T-helper 1 cell treated with Interleukin-12 subunit alpha and Interleukin-12 subunit beta and Interleukin-4 antibody, amounts not matched to agents 30 ng/mL and 1 ng/mL, for 36 hours (primary cell): Measurements from ENCODE around the gene ANXA6. TPM values are rescaled to one million over a fixed set of nuclear protein-coding genes. Genes with fewer than 3 reads are reported as not detected.

Experiments
- intact Hi-C: fragments of 100-400 bp; cut with micrococcal nuclease; formaldehyde crosslinking; loops from one replicate; pipeline ENCODE4 v1.15.1; 2024
- total RNA-seq: library from RNA; stranded (reverse); gene quantifications from 2 replicates; pipeline ENCODE4 v1.2.3, GENCODE V29; 2022

The ANXA6 gene
- total RNA-seq, 1 donor from 2014 or later = 470 TPM

DNA sequence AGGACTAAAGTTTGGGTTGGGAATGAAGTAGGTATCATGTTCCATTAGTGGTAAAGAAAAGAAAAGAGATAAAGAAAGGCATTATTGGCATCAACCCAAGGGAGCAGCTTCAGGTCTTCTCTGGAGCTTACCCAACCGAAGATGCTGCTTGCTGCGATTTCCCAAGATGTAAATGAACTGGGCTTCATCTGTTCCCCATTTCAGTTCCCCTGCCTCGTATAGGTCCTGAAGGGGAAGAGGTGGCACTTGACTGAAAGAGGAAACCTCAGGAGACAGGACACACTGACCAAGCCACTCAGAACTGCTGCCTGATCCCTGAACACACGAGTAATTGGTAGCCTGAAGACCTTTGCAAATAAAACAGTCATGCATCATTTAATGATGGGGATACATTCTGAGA, 24.6 kb downstream of the ANXA6 start:
- intact Hi-C loops = no loop called here

GRCh38 chr5:151130922-151131891, 26.4 kb downstream of the ANXA6 start:
- intact Hi-C loops = no loop called here

DNA sequence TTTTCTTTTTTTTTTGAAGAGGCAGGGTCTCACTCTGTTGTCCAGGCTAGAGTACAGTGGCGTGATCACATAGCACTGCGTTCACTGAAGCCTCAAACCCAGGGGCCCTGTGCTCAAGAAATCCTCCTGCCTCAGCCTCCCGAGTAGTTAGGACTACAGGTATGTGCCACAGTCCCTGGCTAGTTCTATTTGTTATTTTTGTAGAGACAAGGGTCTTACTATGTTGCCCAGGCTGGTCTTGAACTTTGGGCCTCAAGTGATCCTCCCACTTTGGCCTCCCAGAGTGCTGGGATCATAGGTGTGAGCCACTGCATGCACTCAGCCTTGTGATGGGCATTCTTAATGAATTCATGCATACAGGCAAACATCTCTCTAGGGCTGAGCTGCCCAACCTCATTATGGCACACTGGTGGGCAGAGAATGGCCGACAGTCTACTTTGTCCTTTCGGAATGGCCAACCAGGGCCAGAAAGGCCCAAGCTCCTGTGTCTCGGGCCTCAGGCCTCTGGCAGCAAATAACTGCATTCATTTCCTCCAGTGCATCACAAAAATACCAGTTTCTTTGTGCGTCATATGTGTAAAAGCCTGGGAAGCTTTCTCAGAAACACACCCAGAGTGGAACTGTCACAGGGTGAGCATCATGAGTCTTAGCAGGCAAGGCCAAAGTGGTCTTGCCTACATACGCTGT, 27.2 kb downstream of the ANXA6 start:
- intact Hi-C loops = no loop called here

DNA sequence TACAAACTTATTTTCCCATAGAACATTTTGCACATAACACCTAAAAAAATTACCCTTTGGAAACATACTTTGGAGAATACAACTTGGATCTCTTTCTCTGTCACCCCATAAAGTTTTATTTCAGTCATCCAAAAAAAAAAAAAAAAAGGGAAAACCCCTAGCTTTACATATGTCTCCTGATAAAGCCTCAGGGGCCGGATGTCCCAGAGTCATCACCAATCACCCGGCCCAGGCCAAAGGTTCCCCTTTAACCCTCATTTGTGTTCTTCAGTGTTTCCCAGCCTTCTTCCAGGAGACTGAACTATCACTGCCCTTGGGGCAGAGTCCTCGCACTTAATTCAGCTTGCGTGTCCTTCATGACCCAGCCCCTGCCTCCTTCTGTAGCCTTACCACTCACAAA, 28.8 kb downstream of the ANXA6 start:
- intact Hi-C loops = no loop called here

DNA sequence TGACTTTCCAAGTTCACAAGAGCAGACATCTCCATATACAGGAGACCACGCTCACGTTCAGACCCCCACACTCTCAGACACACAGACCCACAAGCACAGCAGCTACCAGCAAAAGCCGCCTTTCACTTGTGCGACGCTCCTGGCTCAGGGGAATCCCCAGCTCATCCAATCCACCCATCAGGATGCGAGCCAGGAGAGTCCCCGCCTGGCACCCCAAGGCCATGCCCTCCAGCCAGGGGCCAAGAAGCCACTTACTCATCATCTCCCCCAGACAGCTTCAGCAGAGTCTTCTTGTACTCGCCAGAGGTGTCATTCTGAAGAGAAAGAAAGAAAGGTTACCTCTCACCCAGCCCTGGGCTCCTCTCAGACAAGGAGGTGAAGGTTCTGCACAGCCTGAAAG, 29.7 kb downstream of the ANXA6 start:
- intact Hi-C loops = loop anchor here (2.0 kb wide), 1 partner anchor 29 kb away; the partner anchor contains the start of gene ANXA6

- intact Hi-C loops = loop anchor here (1.0 to 2.0 kb wide), 4 partner anchors 24 to 113 kb away; partner anchors contain the start of gene ANXA6
Measured at GRCh38 chr5:151126199-151126645, 31.4 kb downstream of the ANXA6 start.

- intact Hi-C loops = loop anchor here (1.0 kb wide), 2 partner anchors 16 to 173 kb away; no protein-coding TSS in a partner anchor
Measured at GRCh38 chr5:151125421-151125820, 32.2 kb downstream of the ANXA6 start.

GRCh38 chr5:151123897-151124751, 33.5 kb downstream of the ANXA6 start:
- intact Hi-C loops = no loop called here

GRCh38 chr5:151122828-151123227, 34.8 kb downstream of the ANXA6 start:
- intact Hi-C loops = no loop called here

- intact Hi-C loops = no loop called here
Measured at GRCh38 chr5:151121665-151122064, 35.9 kb downstream of the ANXA6 start.

- intact Hi-C loops = no loop called here
Measured at GRCh38 chr5:151121095-151121494, 36.5 kb downstream of the ANXA6 start.

GRCh38 chr5:151118913-151119575, 38.5 kb downstream of the ANXA6 start:
- intact Hi-C loops = loop anchor here (5.0 kb wide), 1 partner anchor 272 kb away; the partner anchor contains the start of gene IRGM

DNA sequence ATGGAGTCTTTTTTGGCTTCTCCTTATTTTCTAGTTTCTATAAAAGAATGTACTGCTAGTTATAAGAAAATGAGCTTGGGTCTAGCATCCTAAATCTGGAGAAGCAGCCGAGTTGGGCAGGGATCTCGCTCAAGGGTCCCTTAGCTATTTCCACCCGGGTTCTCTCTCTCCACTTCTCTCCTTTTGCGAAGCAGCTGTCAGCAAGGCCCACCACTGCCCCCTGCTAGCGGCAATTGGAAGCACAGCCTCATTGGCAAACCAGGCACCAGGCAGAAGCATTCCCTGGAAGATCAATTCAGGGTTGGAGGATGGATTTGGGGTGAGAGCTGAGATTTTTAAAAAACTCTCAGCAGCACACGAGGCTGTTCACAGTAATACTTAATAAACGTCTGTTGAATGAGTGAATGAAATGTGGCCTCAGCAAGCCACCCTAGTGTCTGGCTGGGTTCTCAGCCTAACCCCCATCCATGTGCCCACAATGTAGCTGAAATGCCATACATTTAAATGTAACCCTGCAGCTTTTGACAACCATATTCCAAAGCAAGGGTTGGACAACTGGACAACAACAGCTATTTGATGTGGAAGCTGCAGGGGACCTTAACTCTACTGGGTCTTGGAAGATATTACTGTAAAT, 42.2 kb downstream of the ANXA6 start:
- intact Hi-C loops = loop anchor here (1.0 to 5.0 kb wide), 6 partner anchors 35 to 555 kb away; partner anchors contain the start of gene IRGM

DNA sequence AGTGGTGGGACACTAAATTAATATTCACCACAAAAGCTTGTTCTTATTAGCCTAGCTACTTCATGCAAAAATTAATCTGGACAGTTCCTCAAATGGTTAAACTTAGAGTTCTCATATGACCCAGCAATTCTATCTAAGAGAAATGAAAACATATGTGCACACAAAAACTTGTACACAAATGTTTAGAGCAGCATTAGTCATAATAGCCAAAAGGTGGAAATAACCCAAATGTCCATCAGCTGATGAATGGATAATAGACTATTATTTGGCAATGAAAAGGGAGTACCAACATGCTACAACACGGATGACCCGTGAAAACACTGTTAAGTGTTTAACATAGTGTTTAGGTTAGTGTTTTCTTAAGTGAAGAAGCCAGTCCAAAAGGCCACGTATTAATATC, 43.9 kb downstream of the ANXA6 start:
- intact Hi-C loops = loop anchor here (2.0 kb wide), 2 partner anchors 51 to 553 kb away; no protein-coding TSS in a partner anchor

DNA sequence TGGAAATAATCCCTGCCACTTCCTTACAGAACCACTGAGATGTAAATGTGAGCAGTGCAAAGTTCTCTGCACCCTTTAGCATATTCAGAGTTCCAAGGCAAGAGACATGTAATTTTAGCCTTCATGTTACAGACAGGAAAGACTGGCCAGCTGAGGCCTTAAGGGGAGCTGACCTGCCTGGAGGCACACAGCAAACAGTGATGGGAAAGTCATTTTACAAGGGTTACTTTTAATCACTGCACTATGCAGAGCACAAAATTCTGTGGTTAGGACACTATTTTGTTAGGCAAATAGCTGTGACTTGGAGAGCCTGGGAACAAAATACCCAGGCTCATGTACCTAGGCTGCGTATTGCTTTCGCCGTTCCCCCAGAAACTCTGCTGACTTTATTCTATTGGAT, 46.6 kb downstream of the ANXA6 start:
- intact Hi-C loops = no loop called here

GRCh38 chr5:151110122-151110681, 47.4 kb downstream of the ANXA6 start:
- intact Hi-C loops = no loop called here

- intact Hi-C loops = no loop called here
Measured at GRCh38 chr5:151108566-151108965, 49.0 kb downstream of the ANXA6 start.

GRCh38 chr5:151107738-151108520, 49.6 kb downstream of the ANXA6 start:
- intact Hi-C loops = no loop called here

DNA sequence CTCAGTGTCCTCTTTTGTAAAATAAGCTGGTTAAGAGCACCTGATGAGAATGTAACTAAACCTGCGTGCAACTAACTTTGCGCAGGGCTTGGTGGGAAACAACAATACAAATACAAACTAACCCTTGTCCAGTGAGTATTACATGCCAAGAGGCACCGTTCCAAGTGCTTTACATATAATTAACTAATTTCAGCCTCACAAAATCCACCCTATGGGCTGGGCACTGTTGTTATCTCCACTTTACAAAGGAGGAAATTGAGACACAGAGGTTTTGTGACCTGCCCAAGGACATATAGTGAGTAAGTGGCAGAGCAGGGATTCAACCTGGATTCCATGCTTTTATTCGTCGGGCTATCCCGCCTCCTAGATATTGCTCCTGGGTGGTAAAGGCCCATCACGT, 50.5 kb downstream of the ANXA6 start:
- intact Hi-C loops = no loop called here
